IMR-90 (cell line): ENCODE data around the gene RBP2. TPM values are rescaled to one million over a fixed set of nuclear protein-coding genes. Genes with fewer than 3 reads are reported as not detected.

ENCODE experiments used
- ATAC-seq: fragments of 200-7000 bp; cut with Tn5 transposase; 2 replicates; pipeline ENCODE4 v1.9.1; 2020; ENCODE audit warnings: low read depth, mild to moderate bottlenecking, moderate library complexity
- BruUV-seq: library from RNA; stranded (reverse); fragments of 400-500 nt; replicated peaks from 2 replicates; lab custom pipeline; 2021; lab: Mats Ljungman, UMichigan
- CTCF ChIA-PET: fragments of 300-600 bp; formaldehyde crosslinking; extraction: SDS; loops from one replicate; lab custom pipeline; 2021; ENCODE audit warnings: antibody characterized with exemption; lab: Yijun Ruan, JAX
- POLR2A ChIA-PET: fragments of 300-600 bp; sonication (Branson Sonifier 250); formaldehyde crosslinking; loops from one replicate; lab custom pipeline; 2022; ENCODE audit warnings: antibody characterized with exemption; ENCODE audit not compliant: unreplicated experiment; lab: Charles Lee
- DNase-seq: peaks from one replicate; pipeline ENCODE4 v3.0.0; 2013
- H2AFZ ChIP-seq: replicated peaks from 2 replicates; pipeline ENCODE3; 2013; ENCODE audit warnings: low read length, mild to moderate bottlenecking; ENCODE audit not compliant: poor library complexity
- H2AK5ac ChIP-seq: 2 replicates; pipeline ENCODE4 v1.6.1; 2013; ENCODE audit warnings: low read depth, low read length, inconsistent platforms
- H2AK9ac ChIP-seq: replicated peaks from 2 replicates; pipeline ENCODE3; 2013; ENCODE audit warnings: mild to moderate bottlenecking, low read depth, low read length, moderate library complexity; ENCODE audit not compliant: poor library complexity
- H2BK120ac ChIP-seq: 2 replicates; pipeline ENCODE4 v1.6.1; 2013; ENCODE audit warnings: low read depth, low read length, inconsistent platforms
- H2BK15ac ChIP-seq: 3 replicates; pipeline ENCODE4 v1.6.1; 2013; ENCODE audit warnings: low read depth, low read length, inconsistent platforms
- H2BK20ac ChIP-seq: 2 replicates; pipeline ENCODE4 v1.6.1; 2013; ENCODE audit warnings: low read depth, mild to moderate bottlenecking, inconsistent platforms, low read length, moderate library complexity
- H2BK5ac ChIP-seq: 2 replicates; pipeline ENCODE4 v1.6.1; 2013; ENCODE audit warnings: mild to moderate bottlenecking, low read depth, low read length, inconsistent platforms; ENCODE audit not compliant: poor library complexity, severe bottlenecking
- H3K14ac ChIP-seq: replicated peaks from 2 replicates; pipeline ENCODE4 v1.6.1; 2013; ENCODE audit warnings: low read depth, low read length, inconsistent platforms
- H3K18ac ChIP-seq: 2 replicates; pipeline ENCODE4 v1.6.1; 2013; ENCODE audit warnings: low read depth, low read length, control low read depth
- H3K23ac ChIP-seq: 2 replicates; pipeline ENCODE4 v1.6.1; 2013; ENCODE audit warnings: low read depth, low read length, inconsistent platforms
- H3K27ac ChIP-seq: 2 replicates; pipeline ENCODE4 v1.5.1; 2013; ENCODE audit warnings: mild to moderate bottlenecking, control low read depth, low read length; ENCODE audit not compliant: insufficient read depth
- H3K27me3 ChIP-seq: 2 replicates; pipeline ENCODE4 v1.6.1; 2013; ENCODE audit warnings: low read length; ENCODE audit not compliant: control insufficient read depth, insufficient read depth
- H3K36me3 ChIP-seq: 2 replicates; pipeline ENCODE4 v1.6.1; 2013; ENCODE audit warnings: low read length, mixed read lengths; ENCODE audit not compliant: control insufficient read depth, insufficient read depth
- H3K4ac ChIP-seq: 2 replicates; pipeline ENCODE4 v1.6.1; 2013; ENCODE audit warnings: low read depth, low read length, inconsistent platforms
- H3K4me1 ChIP-seq: 2 replicates; pipeline ENCODE4 v1.6.1; 2013; ENCODE audit warnings: low read length, mixed read lengths; ENCODE audit not compliant: control insufficient read depth, insufficient read depth
- H3K4me2 ChIP-seq: 2 replicates; pipeline ENCODE4 v1.6.1; 2013; ENCODE audit warnings: low read depth, mild to moderate bottlenecking, control low read depth, low read length, moderate library complexity
- H3K4me3 ChIP-seq: 2 replicates; pipeline ENCODE4 v1.5.1; 2013; ENCODE audit warnings: low read depth, mild to moderate bottlenecking, control low read depth, low read length, moderate library complexity; ENCODE audit not compliant: insufficient read depth
- H3K56ac ChIP-seq: 2 replicates; pipeline ENCODE4 v1.6.1; 2013; ENCODE audit warnings: low read length, inconsistent platforms; ENCODE audit not compliant: insufficient read depth; ENCODE audit errors: extremely low read depth
- H3K79me1 ChIP-seq, 2 experiments: 2 replicates each; pipeline ENCODE4 v1.6.1; 2013; ENCODE audit warnings: low read length in 2 of 2, inconsistent platforms in 1 of 2, low read depth in 1 of 2
- H3K9ac ChIP-seq: 2 replicates; pipeline ENCODE4 v1.6.1; 2013; ENCODE audit warnings: low read depth, low read length, control low read depth
- H3K9me1 ChIP-seq: 2 replicates; pipeline ENCODE4 v1.6.1; 2013; ENCODE audit warnings: low read length, inconsistent platforms; ENCODE audit not compliant: insufficient read depth
- H3K9me3 ChIP-seq: 2 replicates; pipeline ENCODE4 v1.6.1; 2013; ENCODE audit warnings: low read length; ENCODE audit not compliant: control insufficient read depth, insufficient read depth
- H4K20me1 ChIP-seq: 2 replicates; pipeline ENCODE4 v1.6.1; 2013; ENCODE audit warnings: low read length, inconsistent platforms; ENCODE audit not compliant: insufficient read depth
- H4K5ac ChIP-seq: 2 replicates; pipeline ENCODE4 v1.6.1; 2013; ENCODE audit warnings: mild to moderate bottlenecking, low read depth, low read length, control low read depth
- H4K8ac ChIP-seq, 2 experiments: 2 replicates each; pipeline ENCODE4 v1.6.1; 2013; ENCODE audit warnings: low read depth in 2 of 2, low read length in 2 of 2, control low read depth in 1 of 2, inconsistent platforms in 1 of 2
- H4K91ac ChIP-seq: 2 replicates; pipeline ENCODE4 v1.6.1; 2013; ENCODE audit warnings: low read depth, low read length, inconsistent platforms; ENCODE audit not compliant: insufficient read depth
- BHLHE40 ChIP-seq: fragments of 150-350 bp; IDR thresholded peaks from 2 replicates; pipeline ENCODE4 v1.6.1; 2016; ENCODE audit warnings: mild to moderate bottlenecking, low read depth, low read length
- CHD1 ChIP-seq: IDR thresholded peaks from 2 replicates; pipeline ENCODE4 v1.6.1; 2012; ENCODE audit warnings: low read depth, low read length, improper control_type of control experiment
- FOS ChIP-seq: fragments of 150-350 bp; IDR thresholded peaks from 2 replicates; pipeline ENCODE4 v1.6.1; 2016; ENCODE audit warnings: low read depth, low read length
- MAFK ChIP-seq: IDR thresholded peaks from 2 replicates; pipeline ENCODE4 v1.6.1; 2012; ENCODE audit warnings: low read depth, low read length, improper control_type of control experiment
- MAZ ChIP-seq: IDR thresholded peaks from 2 replicates; pipeline ENCODE4 v1.6.1; 2012; ENCODE audit warnings: low read depth, mild to moderate bottlenecking, low read length, improper control_type of control experiment, moderate library complexity, borderline replicate concordance
- MXI1 ChIP-seq: IDR thresholded peaks from 2 replicates; pipeline ENCODE4 v1.6.1; 2012; ENCODE audit warnings: low read depth, mild to moderate bottlenecking, low read length, moderate library complexity, borderline replicate concordance
- POLR2A ChIP-seq: IDR thresholded peaks from 2 replicates; pipeline ENCODE4 v1.6.1; 2012; ENCODE audit warnings: mild to moderate bottlenecking, low read depth, low read length
- RAD21 ChIP-seq: IDR thresholded peaks from 2 replicates; pipeline ENCODE4 v1.6.1; 2012; ENCODE audit warnings: low read length, improper control_type of control experiment
- RCOR1 ChIP-seq: IDR thresholded peaks from 2 replicates; pipeline ENCODE4 v1.6.1; 2012; ENCODE audit warnings: mild to moderate bottlenecking, low read length, improper control_type of control experiment; ENCODE audit not compliant: insufficient replicate concordance
- RFX5 ChIP-seq: IDR thresholded peaks from 2 replicates; pipeline ENCODE4 v1.8.0; 2012; ENCODE audit warnings: low read depth, mild to moderate bottlenecking, low read length, moderate library complexity
- WGBS, 2 experiments: methylation state at CpG; one replicate each; pipeline versions ENCODE4 v1.1.5 to v1.1.7; 2013; ENCODE audit warnings: missing lambda C conversion rate in 2 of 2; ENCODE audit not compliant: insufficient read length in 1 of 2; ENCODE audit errors: extremely low coverage in 2 of 2; 5-methylcytosine and 5-hydroxymethylcytosine counted together
- dilution Hi-C: fragments of 300-500 bp; cut with HindIII; formaldehyde crosslinking; loops from one replicate; pipeline ENCODE4 v1.14.3; 2018; ENCODE audit warnings: low sequenced_read_pairs; ENCODE audit not compliant: unreplicated experiment
- in situ Hi-C: fragments of 300-500 bp; cut with MboI; formaldehyde crosslinking; loops from 3 replicates; pipeline ENCODE4 v1.14.3; 2019; ENCODE audit warnings: low sequenced_read_pairs, inconsistent platforms, mixed read lengths
- intact Hi-C: fragments of 100-400 bp; cut with micrococcal nuclease; formaldehyde crosslinking; loops from 2 replicates; pipeline ENCODE4 v1.10.0; 2022
- polyA plus RNA-seq, 3 experiments: library from polyadenylated mRNA; depleted of rRNA; stranded (reverse); fragments of >200 nt; gene quantifications; 2 replicates each; pipeline ENCODE4 v1.2.3, GENCODE V29; 2012; ENCODE audit warnings: low replicate concordance in 1 of 3
- total RNA-seq: library from RNA; depleted of rRNA; stranded (reverse); fragments of >200 nt; gene quantifications from 2 replicates; pipeline ENCODE4 v1.2.3, GENCODE V29; 2012
- TF ChIP-seq, protein P1 (sequence below): fragments of 150-350 bp; IDR thresholded peaks from 2 replicates; pipeline ENCODE4 v1.6.1; 2016; ENCODE audit warnings: low read depth, mild to moderate bottlenecking, low read length, moderate library complexity, borderline replicate concordance
- TF ChIP-seq, protein P2 (sequence below): fragments of 150-350 bp; IDR thresholded peaks from 2 replicates; pipeline ENCODE4 v1.6.1; 2017; ENCODE audit warnings: mild to moderate bottlenecking, antibody characterized with exemption, low read length, low read depth

Gene RBP2
- total and polyA plus RNA-seq, 2 of the 4 experiments (the other 2 are of a cell fraction): not detected

DNA sequence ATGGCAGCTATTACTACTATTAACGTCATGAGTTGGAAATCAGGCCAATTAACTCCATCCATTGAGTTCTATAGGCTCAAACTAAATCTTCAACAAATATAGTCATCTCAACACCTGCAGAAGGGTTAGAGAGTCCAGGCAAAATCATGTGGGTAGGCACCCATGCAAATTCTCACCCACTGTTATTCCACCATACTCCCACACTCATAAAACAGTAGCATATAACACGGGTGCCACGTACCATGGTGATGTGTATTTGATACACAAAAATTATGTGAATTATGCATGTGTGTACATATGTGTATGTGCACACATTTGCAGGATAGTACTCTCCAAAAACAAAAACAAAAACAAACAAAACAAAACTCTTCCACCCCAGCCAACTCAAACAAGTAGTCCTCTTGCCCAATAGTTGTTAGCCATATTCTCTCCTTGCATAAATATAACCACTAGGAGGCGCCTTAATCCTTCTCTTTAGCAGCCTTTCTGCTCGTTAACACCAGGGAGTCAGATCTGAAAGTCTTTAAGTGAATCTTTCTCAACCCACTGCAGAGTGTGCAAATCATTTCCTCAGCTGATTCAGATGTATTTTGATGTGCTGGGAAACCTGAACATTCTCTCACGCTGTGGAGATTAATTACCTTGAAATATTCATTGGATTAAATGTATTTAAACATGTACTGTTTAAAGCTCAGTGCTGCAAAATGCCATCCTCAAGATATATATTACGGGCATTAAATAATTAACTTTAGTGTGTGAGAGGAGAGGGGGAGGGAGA, 48.8 kb downstream of the RBP2 start (continued):
- no peak for TF ChIP-seq MAFK

DNA sequence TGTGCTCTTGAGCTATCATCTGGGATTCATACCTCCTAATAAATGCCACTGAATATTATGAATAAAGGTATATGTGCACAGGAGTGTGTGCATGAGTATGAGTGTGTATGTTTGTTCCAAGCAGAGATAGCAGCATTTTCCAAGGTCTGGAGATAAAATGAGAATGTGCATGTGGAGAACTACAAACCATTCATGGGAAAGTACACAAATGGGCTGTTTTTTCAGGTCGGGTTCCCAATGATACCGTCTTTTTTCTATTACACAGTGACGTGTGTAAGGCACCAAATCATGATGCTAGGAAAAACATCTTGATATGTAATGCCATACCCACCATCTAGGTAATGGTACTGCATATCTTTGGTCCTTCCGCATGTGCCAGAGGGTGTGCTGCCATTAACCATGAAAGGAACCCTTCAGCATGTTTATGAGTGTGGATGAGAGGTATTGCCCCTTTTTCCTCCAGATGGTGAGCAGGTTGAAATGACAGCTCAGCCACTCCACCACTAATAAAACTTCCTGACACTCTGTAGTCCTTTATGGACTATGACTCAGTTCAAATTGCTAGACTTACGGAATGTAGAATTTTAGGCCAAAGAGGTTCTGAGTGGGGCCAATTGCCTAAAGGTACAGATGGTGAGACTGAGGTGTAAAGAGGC, 50.4 kb downstream of the RBP2 start:
- no peak overlapping the region for H2BK120ac ChIP-seq
- no CpG with 5 or more reads among the region's 5 CpGs for WGBS, 2 experiments
- H3K9ac ChIP-seq: no peak overlapping the region
- H3K36me3 ChIP-seq: no peaks in the 10 kb centered on the region
- no peak for DNase-seq
- no peak overlapping the region for H2BK15ac ChIP-seq
- H3K4me2 ChIP-seq: no peak overlapping the region
- intact Hi-C loops: loop anchor here (5.0 kb wide), 1 partner anchor 201 kb away; no protein-coding TSS in a partner anchor
- ChIA-PET CTCF (no interaction called here), POLR2A (no interaction called here)
- H2BK20ac ChIP-seq: no peak overlapping the region
- no peaks in the 10 kb centered on the region for H3K9me3 ChIP-seq
- no peaks in the 10 kb centered on the region for H3K79me1 ChIP-seq
- H3K56ac ChIP-seq: no peak overlapping the region
- no peaks in the 10 kb centered on the region for H3K27me3 ChIP-seq
- H4K91ac ChIP-seq: no peak overlapping the region
- no peak overlapping the region for H3K23ac ChIP-seq
- no peak overlapping the region for H4K5ac ChIP-seq
- no peak overlapping the region for H2AK5ac ChIP-seq
- no peaks in the 10 kb centered on the region for H3K4me1 ChIP-seq
- no peak overlapping the region for H4K8ac ChIP-seq
- no peaks in the 10 kb centered on the region for H4K20me1 ChIP-seq
- H2BK5ac ChIP-seq: no peak overlapping the region
- in situ Hi-C loops: loop anchor here (5.0 to 25.0 kb wide), 2 partner anchors 136 to 1436 kb away; no protein-coding TSS in a partner anchor
- H3K4ac ChIP-seq: no peak overlapping the region
- no TSS peak for BruUV-seq
- no peak overlapping the region for H2AK9ac ChIP-seq
- H2AFZ ChIP-seq: peak overlapping the region; percentile 36
- H3K9me1 ChIP-seq: no peaks in the 10 kb centered on the region; the same call in 1 of the 2 replicates
- dilution Hi-C loops: no loop called here
- H3K14ac ChIP-seq: no peak overlapping the region
- no peak overlapping the region for H3K27ac ChIP-seq
- no peak overlapping the region for H3K18ac ChIP-seq
- no peak for ATAC-seq
- H3K4me3 ChIP-seq: no peak overlapping the region
- TF ChIP-seq MAFK: no peak
- TF ChIP-seq, protein P1, sequence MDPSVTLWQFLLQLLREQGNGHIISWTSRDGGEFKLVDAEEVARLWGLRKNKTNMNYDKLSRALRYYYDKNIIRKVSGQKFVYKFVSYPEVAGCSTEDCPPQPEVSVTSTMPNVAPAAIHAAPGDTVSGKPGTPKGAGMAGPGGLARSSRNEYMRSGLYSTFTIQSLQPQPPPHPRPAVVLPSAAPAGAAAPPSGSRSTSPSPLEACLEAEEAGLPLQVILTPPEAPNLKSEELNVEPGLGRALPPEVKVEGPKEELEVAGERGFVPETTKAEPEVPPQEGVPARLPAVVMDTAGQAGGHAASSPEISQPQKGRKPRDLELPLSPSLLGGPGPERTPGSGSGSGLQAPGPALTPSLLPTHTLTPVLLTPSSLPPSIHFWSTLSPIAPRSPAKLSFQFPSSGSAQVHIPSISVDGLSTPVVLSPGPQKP: no peak
- TF ChIP-seq FOS: no peak
- TF ChIP-seq, protein P2, sequence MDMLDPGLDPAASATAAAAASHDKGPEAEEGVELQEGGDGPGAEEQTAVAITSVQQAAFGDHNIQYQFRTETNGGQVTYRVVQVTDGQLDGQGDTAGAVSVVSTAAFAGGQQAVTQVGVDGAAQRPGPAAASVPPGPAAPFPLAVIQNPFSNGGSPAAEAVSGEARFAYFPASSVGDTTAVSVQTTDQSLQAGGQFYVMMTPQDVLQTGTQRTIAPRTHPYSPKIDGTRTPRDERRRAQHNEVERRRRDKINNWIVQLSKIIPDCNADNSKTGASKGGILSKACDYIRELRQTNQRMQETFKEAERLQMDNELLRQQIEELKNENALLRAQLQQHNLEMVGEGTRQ: no peak
- TF ChIP-seq BHLHE40: no peak
- no peak for TF ChIP-seq CHD1
- no peak for TF ChIP-seq MAZ
- no peak for TF ChIP-seq RAD21
- TF ChIP-seq RCOR1: no peak
- no peak for TF ChIP-seq RFX5
- TF ChIP-seq MXI1: no peak
- no peak for TF ChIP-seq POLR2A
